Ovary (tissue), 9 donors: ENCODE data around the gene CNDP1. TPM values are rescaled to one million over a fixed set of nuclear protein-coding genes. Genes with fewer than 3 reads are reported as not detected.

Source experiments
- DNase-seq, 5 donors: peaks; one replicate each; pipeline ENCODE4 v3.0.0-alpha.2; 2019 to 2020
- H3K27ac ChIP-seq, 2 donors: fragments of 200-600 bp; one replicate each; pipeline versions ENCODE4 v1.5.1 to v1.8.0; 2019 to 2022
- H3K27me3 ChIP-seq: fragments of 200-600 bp; one replicate; pipeline ENCODE4 v1.8.0; 2022
- H3K36me3 ChIP-seq: fragments of 200-600 bp; sonication (generic); one replicate; pipeline ENCODE4 v1.5.1; 2019
- H3K4me1 ChIP-seq: one replicate; pipeline ENCODE4 v1.8.1; 2013; ENCODE audit warnings: mild to moderate bottlenecking, moderate library complexity; ENCODE audit not compliant: insufficient read depth
- H3K4me3 ChIP-seq: fragments of 200-600 bp; sonication (generic); one replicate; pipeline ENCODE4 v1.5.1; 2017
- H3K9me3 ChIP-seq, 2 donors: fragments of 200-600 bp in 1 of 2; sonication (generic) in 1 of 2; one replicate each; pipeline versions ENCODE4 v1.5.1 to v1.8.1; 2013 to 2019; ENCODE audit warnings: mild to moderate bottlenecking in 1 of 2, moderate library complexity in 1 of 2
- EP300 ChIP-seq: sonication (generic); formaldehyde crosslinking; IDR thresholded peaks from one replicate; pipeline ENCODE4 v1.6.1; 2017; ENCODE audit warnings: antibody characterized with exemption
- POLR2A ChIP-seq: fragments of 450-650 bp; IDR thresholded peaks from one replicate; pipeline ENCODE4 v1.6.1; 2017; ENCODE audit warnings: antibody characterized with exemption, mild to moderate bottlenecking, moderate library complexity
- WGBS, 3 donors: extraction: QIAGEN DNeasy Blood & Tissue Kit in 1 of 3; methylation state at CpG; one replicate each; pipeline versions ENCODE4 v1.1.5 to v1.1.7; 2013 to 2017; 5-methylcytosine and 5-hydroxymethylcytosine counted together
- intact Hi-C, 4 donors: fragments of 100-400 bp; cut with DNase I; formaldehyde crosslinking; loops; one replicate each; pipeline versions ENCODE4 v1.11.0 to v1.15.1; 2022 to 2023
- polyA plus RNA-seq, 2 donors: library from polyadenylated mRNA; stranded (reverse); fragments of 200-250 nt in 1 of 2; fragments of 350-450 nt in 1 of 2; fragmentation: Illumina TruSeq in 1 of 2; extraction: RNeasy Lipid Tissue Mini Kit (QIAGEN cat#74804) in 1 of 2; gene quantifications; one replicate each; pipeline ENCODE4 v1.2.3, GENCODE V29; 2013 to 2014
- total RNA-seq, 7 donors: library from RNA; depleted of rRNA in 2 of 7; stranded (reverse); fragments of >200 nt in 2 of 7; fragmentation: NEBNext Ultra II Directional in 3 of 7; extraction: Animal tissue kit (Norgen Biotek cat#: 25700) in 3 of 7; gene quantifications; one replicate each; pipeline versions ENCODE4 v1.1.0 to v1.2.4, GENCODE V29; 2016 to 2023
- TF ChIP-seq, protein P1 (sequence below), 3 donors: fragments of 450-650 bp in 2 of 3; fragments of 200-600 bp in 1 of 3; IDR thresholded peaks; one replicate each; pipeline versions ENCODE4 v1.5.1 to v1.8.0; 2016 to 2022; ENCODE audit warnings: antibody characterized with exemption in 3 of 3, mild to moderate bottlenecking in 1 of 3
- donor health status: DM: no; HTN: no; CAD: no; lungs with moderate emphysema.
- donor health status: DM: no; HTN: no; CAD: no.
- donor health status: Bipolar disorder and iron deficiency.
- donor health status: DM: yes; HTN: yes; CAD: no.
- donor health status: DM: no; HTN: no; CAD: no.
- donor health status: DM: yes; HTN: yes; CAD: no.

CNDP1 gene
- total and polyA plus RNA-seq, 9 donors, result 0.02 to 0.35 (median 0.15) TPM; not detected in 3

DNA sequence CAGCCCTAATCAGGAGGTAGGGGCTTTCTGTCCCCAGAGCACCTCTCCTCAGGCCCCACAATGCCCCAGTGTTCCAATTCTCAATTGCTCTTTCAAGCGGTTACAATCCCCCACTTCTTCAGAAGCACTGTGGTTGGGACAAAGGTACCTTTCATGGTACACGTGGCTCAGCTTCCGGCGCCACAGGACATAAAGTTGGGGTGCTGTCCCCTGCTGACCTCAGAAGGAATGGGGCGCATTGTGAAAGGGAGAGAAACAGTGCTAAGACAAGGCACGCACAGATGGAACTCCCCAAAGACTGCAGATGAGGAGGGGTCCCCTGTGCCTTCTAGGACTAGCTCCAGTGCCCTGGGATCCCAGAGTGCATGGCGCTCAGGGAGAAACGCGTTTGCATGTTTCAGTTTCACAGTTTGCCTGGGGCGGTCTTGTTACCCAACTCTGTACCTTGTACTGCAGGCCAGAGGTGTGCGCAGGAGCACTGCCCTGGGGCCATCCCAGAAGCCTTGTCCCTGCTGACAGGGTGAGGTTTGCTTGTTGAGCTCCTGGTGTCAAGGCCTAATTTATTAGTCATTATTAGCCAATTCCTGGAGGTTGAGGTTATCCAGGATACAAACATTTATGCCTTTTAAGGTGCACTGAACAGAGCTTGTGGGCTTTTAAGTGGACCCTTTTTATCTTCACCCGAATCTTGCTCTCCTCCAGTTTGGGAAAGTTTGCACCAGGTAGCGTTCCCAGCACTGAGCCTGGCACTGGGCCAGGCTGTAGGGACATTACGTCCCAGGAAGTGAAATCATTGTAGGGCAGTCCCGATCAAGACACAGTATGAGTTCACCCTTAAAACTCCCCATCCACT, 7.6 kb downstream of the CNDP1 start:
- H3K36me3 ChIP-seq, result no peaks in the 10 kb centered on the region
- H3K9me3 ChIP-seq, result no peaks in the 10 kb centered on the region
- no peak for DNase-seq
- intact Hi-C loops, result loop anchor here in 1 of 4 donors (10.0 kb wide), 1 partner anchor 187 kb away; no protein-coding TSS in a partner anchor
- no peaks in the 10 kb centered on the region for H3K27me3 ChIP-seq
- no peak overlapping the region for H3K4me3 ChIP-seq
- no peak overlapping the region for H3K27ac ChIP-seq
- no peaks in the 10 kb centered on the region for H3K4me1 ChIP-seq
- TF ChIP-seq EP300 (no peak), POLR2A (no peak)
- TF ChIP-seq, protein P1, sequence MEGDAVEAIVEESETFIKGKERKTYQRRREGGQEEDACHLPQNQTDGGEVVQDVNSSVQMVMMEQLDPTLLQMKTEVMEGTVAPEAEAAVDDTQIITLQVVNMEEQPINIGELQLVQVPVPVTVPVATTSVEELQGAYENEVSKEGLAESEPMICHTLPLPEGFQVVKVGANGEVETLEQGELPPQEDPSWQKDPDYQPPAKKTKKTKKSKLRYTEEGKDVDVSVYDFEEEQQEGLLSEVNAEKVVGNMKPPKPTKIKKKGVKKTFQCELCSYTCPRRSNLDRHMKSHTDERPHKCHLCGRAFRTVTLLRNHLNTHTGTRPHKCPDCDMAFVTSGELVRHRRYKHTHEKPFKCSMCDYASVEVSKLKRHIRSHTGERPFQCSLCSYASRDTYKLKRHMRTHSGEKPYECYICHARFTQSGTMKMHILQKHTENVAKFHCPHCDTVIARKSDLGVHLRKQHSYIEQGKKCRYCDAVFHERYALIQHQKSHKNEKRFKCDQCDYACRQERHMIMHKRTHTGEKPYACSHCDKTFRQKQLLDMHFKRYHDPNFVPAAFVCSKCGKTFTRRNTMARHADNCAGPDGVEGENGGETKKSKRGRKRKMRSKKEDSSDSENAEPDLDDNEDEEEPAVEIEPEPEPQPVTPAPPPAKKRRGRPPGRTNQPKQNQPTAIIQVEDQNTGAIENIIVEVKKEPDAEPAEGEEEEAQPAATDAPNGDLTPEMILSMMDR (IDR thresholded peaks at IDR 0.05), result no peak
- 78 to 83% (median 79%) methylated on average over 15 of the region's 15 CpGs for WGBS, 3 donors

DNA sequence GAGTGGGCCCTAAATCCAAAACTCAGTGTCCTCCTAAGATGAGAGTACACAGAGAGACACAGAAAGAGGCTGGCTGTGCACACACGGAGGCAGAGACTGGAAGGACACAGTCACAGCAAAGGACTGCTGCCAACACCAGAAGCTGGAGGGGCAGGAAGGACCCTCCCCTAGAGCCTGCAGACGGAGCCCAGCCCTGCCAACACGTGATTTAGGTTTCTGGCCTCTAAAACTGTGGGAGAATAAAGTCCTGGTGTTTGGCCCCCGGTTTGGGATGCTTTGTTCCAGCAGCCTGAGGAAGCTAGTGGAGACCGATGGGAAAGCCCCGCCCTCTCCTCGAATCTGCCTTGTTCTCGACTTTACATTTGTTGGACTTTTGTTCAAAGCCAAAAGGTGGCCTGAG, 10.6 kb downstream of the CNDP1 start:
- WGBS, 3 donors, result 41 to 57% (median 46%) methylated on average over 8 of the region's 8 CpGs
- DNase-seq, result no peak
- Histone ChIP-seq H3K9me3 (no peaks in the 10 kb centered on the region), H3K27ac (no peak overlapping the region), H3K4me3 (no peak overlapping the region), H3K27me3 (no peaks in the 10 kb centered on the region), H3K4me1 (no peaks in the 10 kb centered on the region), H3K36me3 (no peaks in the 10 kb centered on the region)
- TF ChIP-seq, protein P1 (IDR thresholded peaks at IDR 0.05), result no peak
- TF ChIP-seq EP300 (no peak), POLR2A (no peak)
- intact Hi-C loops, result loop anchor here in 1 of 4 donors (10.0 kb wide), 1 partner anchor 190 kb away; no protein-coding TSS in a partner anchor

DNA sequence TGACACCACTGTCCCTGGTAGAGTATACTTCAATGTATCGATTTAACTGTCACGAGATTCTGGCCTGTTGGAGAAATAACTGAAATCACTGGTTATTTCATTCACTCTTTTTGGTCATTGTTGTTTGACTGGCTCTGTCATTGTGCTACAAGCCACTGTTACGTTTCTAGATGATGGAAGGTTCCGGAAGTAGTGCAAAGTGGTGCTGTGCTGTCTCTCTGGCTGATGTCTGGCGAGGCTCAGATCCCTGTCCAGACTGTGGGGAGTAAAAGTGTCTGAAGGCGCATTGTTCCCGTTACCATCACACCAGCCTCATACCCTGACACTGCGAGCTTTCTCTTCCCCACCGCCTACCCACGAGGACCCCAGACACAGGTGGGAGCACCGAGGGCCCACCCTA, 11.7 kb downstream of the CNDP1 start:
- intact Hi-C loops, result loop anchor here in 1 of 4 donors (10.0 kb wide), 1 partner anchor 191 kb away; no protein-coding TSS in a partner anchor
- no peak overlapping the region for H3K27ac ChIP-seq
- WGBS, 3 donors, result 92 to 96% (median 96%) methylated on average over 11 of the region's 11 CpGs

DNA sequence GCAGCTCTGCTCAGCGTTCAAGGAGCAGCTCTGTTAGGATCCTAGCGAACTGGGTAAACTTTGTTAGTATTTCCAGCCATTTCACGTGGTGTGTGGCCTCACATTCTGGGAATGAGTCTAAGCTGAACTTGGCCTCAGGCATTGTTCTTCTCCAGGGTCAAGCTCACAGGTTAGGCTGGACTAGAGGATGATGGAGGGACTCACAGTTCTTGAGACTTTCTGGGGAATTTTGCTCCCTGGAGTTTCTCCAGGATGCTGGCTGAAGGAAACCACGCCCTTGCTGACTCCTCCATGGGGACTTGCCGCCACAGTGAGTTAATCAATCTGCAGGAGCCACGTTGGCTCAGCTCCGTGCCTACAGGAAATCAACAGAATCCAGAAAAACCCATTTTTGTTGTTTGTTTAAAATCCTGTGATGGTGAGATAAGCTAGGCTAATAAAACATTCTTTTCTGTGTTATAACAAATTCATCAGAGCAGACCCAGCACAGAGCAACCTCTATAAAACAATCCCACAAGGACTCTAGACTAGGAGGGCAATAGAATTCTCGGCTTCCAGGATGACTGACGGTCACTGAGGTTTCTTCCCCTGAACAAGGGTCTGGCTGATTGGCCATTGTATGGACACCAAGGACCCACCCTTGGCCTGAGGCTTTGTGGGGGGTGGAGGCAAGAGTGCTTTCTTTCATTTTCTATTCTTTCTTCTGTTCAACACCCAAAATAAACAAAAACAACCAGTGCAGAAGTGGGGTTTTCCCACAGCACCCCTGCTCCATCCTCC, 12.6 kb downstream of the CNDP1 start:
- TF ChIP-seq, protein P1 (IDR thresholded peaks at IDR 0.05), result no peak
- TF ChIP-seq POLR2A (no peak), EP300 (no peak)
- Histone ChIP-seq H3K4me1 (peaks cover 2% of the 10 kb centered on the region), H3K9me3 (no peaks in the 10 kb centered on the region), H3K27ac (no peak overlapping the region), H3K4me3 (no peak overlapping the region), H3K27me3 (no peaks in the 10 kb centered on the region), H3K36me3 (no peaks in the 10 kb centered on the region)
- 59 to 61% (median 60%) methylated on average over 9 of the region's 9 CpGs for WGBS, 3 donors
- intact Hi-C loops, result loop anchor here in 1 of 4 donors (10.0 kb wide), 1 partner anchor 192 kb away; no protein-coding TSS in a partner anchor
- no peak for DNase-seq

More for the DNA sequence above, 11.7 kb downstream of the CNDP1 start:
- no peak for DNase-seq
- H3K36me3 ChIP-seq, result no peaks in the 10 kb centered on the region
- TF ChIP-seq POLR2A (no peak), EP300 (no peak)
- TF ChIP-seq, protein P1 (IDR thresholded peaks at IDR 0.05), result no peak
- no peaks in the 10 kb centered on the region for H3K27me3 ChIP-seq
- no peak overlapping the region for H3K4me3 ChIP-seq
- no peaks in the 10 kb centered on the region for H3K9me3 ChIP-seq
- H3K4me1 ChIP-seq, result no peaks in the 10 kb centered on the region
